Measurements from ENCODE around the gene ZC3H7B. TPM values are rescaled to one million over a fixed set of nuclear protein-coding genes. Genes with fewer than 3 reads are reported as not detected.

Gene ZC3H7B
- total RNA-seq, 1 experiment from 2014 or later, result 34.8 TPM

GRCh38 chr22:41387341-41387740, 86.0 kb downstream of the ZC3H7B start:
- H3F3A ChIP-seq (ENCODE audit: low read length, unreplicated experiment), result no peaks in the 10 kb centered on the region
- H3K27me3 ChIP-seq (ENCODE audit: low read length), result no peaks in the 10 kb centered on the region
- ATAC-seq, result no peak
- no peaks in the 10 kb centered on the region for H3K36me3 ChIP-seq (ENCODE audit: low read depth, low read length)
- DNase-seq, result no peak
- no peaks in the 10 kb centered on the region for H3K9me3 ChIP-seq (ENCODE audit: low read length)
- H3K4me1 ChIP-seq (ENCODE audit: insufficient read depth, low read length), result no peaks in the 10 kb centered on the region; the same call in 1 of the 2 replicates
- no peak for TF ChIP-seq EZH2 (IDR thresholded peaks at IDR 0.05; ENCODE audit: low read length, unreplicated experiment)
- TF ChIP-seq EZH2phosphoT487 (IDR thresholded peaks at IDR 0.05; ENCODE audit: borderline replicate concordance, low read length), result no peak
- no peak for TF ChIP-seq CTCF (conservative IDR thresholded peaks at IDR 0.05; ENCODE audit: low read depth, low read length)
- no peak overlapping the region for H3K4me2 ChIP-seq (ENCODE audit: low read length)
- H3K9ac ChIP-seq (ENCODE audit: low read length), result no peak overlapping the region
- CTCF ChIA-PET, result no interaction called here
- H3K27ac ChIP-seq (ENCODE audit: low read length), result no peak overlapping the region
- POLR2A ChIA-PET (ENCODE audit: unreplicated experiment), result no interaction called here
- H3K79me2 ChIP-seq (ENCODE audit: low read length), result no peaks in the 10 kb centered on the region
- no peaks in the 10 kb centered on the region for H4K20me1 ChIP-seq (ENCODE audit: low read length)
- H2AFZ ChIP-seq (ENCODE audit: low read length), result no peak overlapping the region
- H3K9me2 ChIP-seq (replicated peaks; ENCODE audit: low read length), result no peaks in the 10 kb centered on the region
- BruUV-seq (replicated peaks), result no TSS peak
- H3K4me3 ChIP-seq (ENCODE audit: low read length), result no peak overlapping the region
- intact Hi-C loops (cut with micrococcal nuclease), result no loop called here

- TF ChIP-seq EZH2 (IDR thresholded peaks at IDR 0.05; ENCODE audit: low read length, unreplicated experiment), result no peak
- TF ChIP-seq CTCF (conservative IDR thresholded peaks at IDR 0.05; ENCODE audit: low read depth, low read length), result no peak
- TF ChIP-seq EZH2phosphoT487 (IDR thresholded peaks at IDR 0.05; ENCODE audit: borderline replicate concordance, low read length), result no peak
- no peak overlapping the region for H3K9ac ChIP-seq (ENCODE audit: low read length)
- no peaks in the 10 kb centered on the region for H3K36me3 ChIP-seq (ENCODE audit: low read depth, low read length)
- no peaks in the 10 kb centered on the region for H3F3A ChIP-seq (ENCODE audit: low read length, unreplicated experiment)
- H2AFZ ChIP-seq (ENCODE audit: low read length), result no peak overlapping the region
- ATAC-seq (no peak), DNase-seq (no peak)
- H4K20me1 ChIP-seq (ENCODE audit: low read length), result no peaks in the 10 kb centered on the region
- no peak overlapping the region for H3K27ac ChIP-seq (ENCODE audit: low read length)
- H3K4me3 ChIP-seq (ENCODE audit: low read length), result no peak overlapping the region
- H3K9me2 ChIP-seq (replicated peaks; ENCODE audit: low read length), result no peaks in the 10 kb centered on the region
- intact Hi-C loops (cut with micrococcal nuclease), result no loop called here
- CTCF ChIA-PET, result no interaction called here
- H3K27me3 ChIP-seq (ENCODE audit: low read length), result no peaks in the 10 kb centered on the region
- BruUV-seq (replicated peaks), result no TSS peak
- no peak overlapping the region for H3K4me2 ChIP-seq (ENCODE audit: low read length)
- POLR2A ChIA-PET (ENCODE audit: unreplicated experiment), result no interaction called here
- H3K9me3 ChIP-seq (ENCODE audit: low read length), result no peaks in the 10 kb centered on the region
- no peaks in the 10 kb centered on the region for H3K79me2 ChIP-seq (ENCODE audit: low read length)
- no peaks in the 10 kb centered on the region for H3K4me1 ChIP-seq (ENCODE audit: insufficient read depth, low read length)
These were observed 92.7 kb downstream of the ZC3H7B start for GRCh38 chr22:41394012-41394356.

- Histone ChIP-seq H3K4me2 (ENCODE audit: low read length) (no peak overlapping the region), H3K27ac (ENCODE audit: low read length) (no peak overlapping the region), H3K4me3 (ENCODE audit: low read length) (no peak overlapping the region), H4K20me1 (ENCODE audit: low read length) (no peaks in the 10 kb centered on the region), H3K79me2 (ENCODE audit: low read length) (no peaks in the 10 kb centered on the region), H3K9ac (ENCODE audit: low read length) (no peak overlapping the region), H3K9me2 (replicated peaks; ENCODE audit: low read length) (no peaks in the 10 kb centered on the region), H3F3A (ENCODE audit: low read length, unreplicated experiment) (no peaks in the 10 kb centered on the region), H2AFZ (ENCODE audit: low read length) (no peak overlapping the region), H3K4me1 (ENCODE audit: insufficient read depth, low read length) (no peaks in the 10 kb centered on the region), H3K36me3 (ENCODE audit: low read depth, low read length) (no peaks in the 10 kb centered on the region), H3K27me3 (ENCODE audit: low read length) (no peaks in the 10 kb centered on the region), H3K9me3 (ENCODE audit: low read length) (no peaks in the 10 kb centered on the region)
- ChIA-PET CTCF (no interaction called here), POLR2A (ENCODE audit: unreplicated experiment) (no interaction called here)
- no peak for TF ChIP-seq CTCF (conservative IDR thresholded peaks at IDR 0.05; ENCODE audit: low read depth, low read length)
- no peak for TF ChIP-seq EZH2phosphoT487 (IDR thresholded peaks at IDR 0.05; ENCODE audit: borderline replicate concordance, low read length)
- TF ChIP-seq EZH2 (IDR thresholded peaks at IDR 0.05; ENCODE audit: low read length, unreplicated experiment), result no peak
- intact Hi-C loops (cut with micrococcal nuclease), result no loop called here
- no TSS peak for BruUV-seq (replicated peaks)
- no peak for DNase-seq
- ATAC-seq, result no peak
These were observed 94.4 kb downstream of the ZC3H7B start for GRCh38 chr22:41395531-41396240.
